GM21576 (cell line): ENCODE measurements around the gene MYL3.

Experiments used
- ATAC-seq: cut with Tn5 transposase; IDR thresholded peaks from one replicate; pipeline ENCODE4 v1.9.1; 2021; ENCODE audit warnings: mild to moderate bottlenecking, moderate library complexity; ENCODE audit not compliant: unreplicated experiment

MYL3 gene

GRCh38 chr3:46851364-46852333 is 11.6 kb downstream of the MYL3 start:
- no peak for ATAC-seq

- no peak for ATAC-seq
These were observed 12.8 kb downstream of the MYL3 start for GRCh38 chr3:46850468-46850779.

GRCh38 chr3:46849686-46850467 is 13.4 kb downstream of the MYL3 start:
- ATAC-seq = no peak

- no peak for ATAC-seq
These were observed 14.1 kb downstream of the MYL3 start for GRCh38 chr3:46849045-46849631.

- no peak for ATAC-seq
These were observed 14.8 kb downstream of the MYL3 start for GRCh38 chr3:46848271-46849044.

GRCh38 chr3:46847744-46848143 is 15.5 kb downstream of the MYL3 start:
- ATAC-seq = no peak

- ATAC-seq = no peak
These were observed 16.4 kb downstream of the MYL3 start for GRCh38 chr3:46846624-46847542.

- peak; percentile 51 for ATAC-seq
These were observed 17.2 kb downstream of the MYL3 start for GRCh38 chr3:46845860-46846623.

- ATAC-seq = peak; percentile 57
These were observed 17.8 kb downstream of the MYL3 start for GRCh38 chr3:46845397-46845859.

- no peak for ATAC-seq
These were observed 18.3 kb downstream of the MYL3 start for GRCh38 chr3:46844881-46845312.

GRCh38 chr3:46844397-46844796 is 18.8 kb downstream of the MYL3 start:
- ATAC-seq = no peak

GRCh38 chr3:46843508-46843907 is 19.7 kb downstream of the MYL3 start:
- no peak for ATAC-seq

GRCh38 chr3:46840491-46840890 is 22.8 kb downstream of the MYL3 start:
- no peak for ATAC-seq

- no peak for ATAC-seq
These were observed 24.9 kb downstream of the MYL3 start for GRCh38 chr3:46838301-46838700.

- no peak for ATAC-seq
These were observed 27.8 kb downstream of the MYL3 start for GRCh38 chr3:46835491-46835890.

GRCh38 chr3:46835054-46835453 is 28.2 kb downstream of the MYL3 start:
- ATAC-seq = no peak

GRCh38 chr3:46833346-46834300 is 29.6 kb downstream of the MYL3 start:
- ATAC-seq = no peak

- no peak for ATAC-seq
These were observed 31.4 kb downstream of the MYL3 start for GRCh38 chr3:46831841-46832240.
